Esophagus muscularis mucosa (tissue), 3 donors: ENCODE measurements around the gene KDF1.

Experiments
- CTCF ChIP-seq, 3 experiments: fragments of 200-600 bp in 2 of 3; fragments of 450-650 bp in 1 of 3; sonication (generic) in 2 of 3; IDR thresholded peaks; one replicate each; pipeline ENCODE4 v1.5.1; 2017 to 2019; ENCODE audit warnings: antibody characterized with exemption in 3 of 3, mild to moderate bottlenecking in 2 of 3, moderate library complexity in 1 of 3
- POLR2A ChIP-seq: fragments of 450-650 bp; IDR thresholded peaks from one replicate; pipeline ENCODE4 v1.6.1; 2017; ENCODE audit warnings: antibody characterized with exemption, moderate library complexity, mild to moderate bottlenecking, low read depth

DNA sequence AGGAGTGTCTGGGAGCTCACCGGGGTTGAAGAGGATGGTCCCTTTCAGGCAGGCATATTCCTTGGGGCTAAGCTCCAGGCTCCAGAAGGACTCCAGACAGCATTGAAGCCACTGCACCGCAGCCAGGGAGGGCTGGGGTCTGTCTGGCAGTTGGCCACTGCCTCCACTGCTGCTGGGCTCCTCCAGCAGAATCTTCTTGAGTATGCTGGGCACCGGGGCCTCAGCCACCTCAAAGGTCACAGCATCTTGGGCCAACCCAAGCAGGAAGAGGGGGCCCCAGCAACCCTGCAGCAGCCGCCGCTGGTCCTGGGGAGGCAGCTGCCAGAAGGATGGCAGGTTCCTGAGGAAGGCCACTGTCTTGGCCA, 46.9 kb downstream of the KDF1 start:
- no peak for TF ChIP-seq CTCF (IDR thresholded peaks at IDR 0.05)
- no peak for TF ChIP-seq POLR2A
